RWPE2 (cell line): ENCODE data around the gene DNAL1.

Source experiments
- ATAC-seq: fragments of 200-7000 bp; cut with Tn5 transposase; 3 replicates; pipeline ENCODE4 v1.9.1; 2021; ENCODE audit warnings: low read depth
- DNase-seq: peaks from one replicate; pipeline ENCODE4 v3.0.0-alpha.2; 2020; ENCODE audit warnings: low spot score
- H3K27ac ChIP-seq: fragments of 450-650 bp; 2 replicates; pipeline ENCODE4 v1.5.1; 2017; ENCODE audit warnings: mild to moderate bottlenecking; ENCODE audit not compliant: poor library complexity, severe bottlenecking
- H3K27me3 ChIP-seq: fragments of 250-450 bp; sonication (Bioruptor Pico); 2 replicates; pipeline ENCODE4 v1.5.1; 2021; ENCODE audit warnings: mild to moderate bottlenecking, moderate library complexity; ENCODE audit not compliant: insufficient read depth, poor library complexity, severe bottlenecking
- H3K36me3 ChIP-seq: fragments of 250-450 bp; sonication (Bioruptor Pico); 2 replicates; pipeline ENCODE4 v1.5.1; 2020; ENCODE audit warnings: low read depth, mild to moderate bottlenecking, moderate library complexity
- H3K4me1 ChIP-seq: fragments of 250-450 bp; sonication (Bioruptor Pico); 2 replicates; pipeline ENCODE4 v1.5.1; 2021; ENCODE audit warnings: mild to moderate bottlenecking, moderate library complexity; ENCODE audit not compliant: insufficient read depth, poor library complexity, severe bottlenecking
- H3K4me3 ChIP-seq: fragments of 250-450 bp; sonication (Bioruptor Pico); 2 replicates; pipeline ENCODE4 v1.5.1; 2021; ENCODE audit warnings: mild to moderate bottlenecking, moderate library complexity; ENCODE audit not compliant: severe bottlenecking
- H3K9me3 ChIP-seq: fragments of 250-450 bp; sonication (Bioruptor Pico); 2 replicates; pipeline ENCODE4 v1.5.1; 2021; ENCODE audit warnings: mild to moderate bottlenecking, moderate library complexity; ENCODE audit not compliant: severe bottlenecking
- CTCF ChIP-seq: fragments of 450-650 bp; IDR thresholded peaks from one replicate; pipeline ENCODE4 v1.5.1; 2017; ENCODE audit warnings: mild to moderate bottlenecking, moderate library complexity; ENCODE audit not compliant: poor library complexity, severe bottlenecking

DNAL1 gene

GRCh38 chr14:73710737-73711136, 66.0 kb downstream of the DNAL1 start:
- Histone ChIP-seq H3K27me3 (no peaks in the 10 kb centered on the region), H3K4me3 (no peak overlapping the region), H3K9me3 (no peaks in the 10 kb centered on the region), H3K36me3 (peaks cover 13% of the 10 kb centered on the region), H3K27ac (no peak overlapping the region), H3K4me1 (peaks cover 16% of the 10 kb centered on the region)
- no peak for DNase-seq
- ATAC-seq, result no peak
- no peak for TF ChIP-seq CTCF

- Histone ChIP-seq H3K4me1 (peaks cover 16% of the 10 kb centered on the region), H3K27me3 (no peaks in the 10 kb centered on the region), H3K9me3 (no peaks in the 10 kb centered on the region), H3K27ac (peak overlapping the region; percentile 81), H3K4me3 (peak overlapping the region; percentile 71), H3K36me3 (peaks cover 20% of the 10 kb centered on the region)
- no peak for TF ChIP-seq CTCF
- DNase-seq (no peak), ATAC-seq (peak; percentile 1; the same call in 2 of the 3 replicates)
Observed at GRCh38 chr14:73712071-73712506, 67.3 kb downstream of the DNAL1 start.

- Histone ChIP-seq H3K27ac (peak overlapping the region; percentile 81), H3K27me3 (no peaks in the 10 kb centered on the region), H3K4me1 (peaks cover 16% of the 10 kb centered on the region), H3K4me3 (peak overlapping the region; percentile 71), H3K36me3 (peaks cover 26% of the 10 kb centered on the region), H3K9me3 (no peaks in the 10 kb centered on the region)
- DNase-seq (no peak), ATAC-seq (peak; percentile 11)
- TF ChIP-seq CTCF, result no peak
Observed at GRCh38 chr14:73712540-73713180, 67.9 kb downstream of the DNAL1 start.

- Histone ChIP-seq H3K36me3 (peaks cover 32% of the 10 kb centered on the region), H3K4me3 (peak overlapping the region; percentile 71), H3K4me1 (peaks cover 16% of the 10 kb centered on the region), H3K9me3 (no peaks in the 10 kb centered on the region), H3K27me3 (no peaks in the 10 kb centered on the region), H3K27ac (peak overlapping the region; percentile 81)
- DNase-seq, result no peak
- no peak for TF ChIP-seq CTCF
- peak; percentile 24 for ATAC-seq
Observed at GRCh38 chr14:73713206-73713802, 68.5 kb downstream of the DNAL1 start.
